H9 (cell line): ENCODE data around the gene LY6G5B. TPM values are rescaled to one million over a fixed set of nuclear protein-coding genes. Genes with fewer than 3 reads are reported as not detected.

Experiments
- DNase-seq: peaks from one replicate; pipeline ENCODE4 v3.0.0-alpha.2; 2017
- H2AFZ ChIP-seq: one replicate; pipeline ENCODE4 v1.6.1; 2013; ENCODE audit warnings: mild to moderate bottlenecking, low read length, control low read depth, moderate library complexity
- H2AK5ac ChIP-seq: 2 replicates; pipeline ENCODE4 v1.6.1; 2013; ENCODE audit warnings: low read length, control low read depth, mixed read lengths; ENCODE audit not compliant: insufficient read length
- H2BK120ac ChIP-seq: one replicate; pipeline ENCODE4 v1.6.1; 2013; ENCODE audit warnings: low read depth, mild to moderate bottlenecking, low read length, control low read depth, inconsistent platforms; ENCODE audit not compliant: poor library complexity, severe bottlenecking
- H2BK12ac ChIP-seq: 2 replicates; pipeline ENCODE4 v1.6.1; 2013; ENCODE audit warnings: low read length, control low read depth, mixed read lengths, low read depth; ENCODE audit not compliant: insufficient read length
- H2BK15ac ChIP-seq: 2 replicates; pipeline ENCODE4 v1.6.1; 2013; ENCODE audit warnings: low read depth, low read length, control low read depth
- H2BK20ac ChIP-seq: one replicate; pipeline ENCODE4 v1.6.1; 2013; ENCODE audit warnings: low read depth, mild to moderate bottlenecking, low read length, control low read depth, inconsistent platforms; ENCODE audit not compliant: poor library complexity, severe bottlenecking
- H2BK5ac ChIP-seq: 2 replicates; pipeline ENCODE4 v1.6.1; 2013; ENCODE audit warnings: low read length, control low read depth, mixed read lengths; ENCODE audit not compliant: insufficient read length
- H3K14ac ChIP-seq: 2 replicates; pipeline ENCODE4 v1.6.1; 2013; ENCODE audit warnings: low read length, control low read depth; ENCODE audit not compliant: insufficient read depth
- H3K18ac ChIP-seq: 2 replicates; pipeline ENCODE4 v1.6.1; 2013; ENCODE audit warnings: low read depth, mild to moderate bottlenecking, mixed read lengths, low read length, control low read depth; ENCODE audit not compliant: insufficient read length
- H3K23ac ChIP-seq: 2 replicates; pipeline ENCODE4 v1.6.1; 2013; ENCODE audit warnings: low read length, control low read depth, mixed read lengths, low read depth; ENCODE audit not compliant: insufficient read length
- H3K23me2 ChIP-seq: 2 replicates; pipeline ENCODE4 v1.6.1; 2013; ENCODE audit warnings: low read depth, mild to moderate bottlenecking, mixed read lengths, low read length, control low read depth; ENCODE audit not compliant: insufficient read length, poor library complexity, severe bottlenecking
- H3K27ac ChIP-seq: 2 replicates; pipeline ENCODE4 v1.5.1; 2013; ENCODE audit warnings: low read length, control low read depth, mixed read lengths, low read depth; ENCODE audit not compliant: insufficient read length
- H3K27me3 ChIP-seq: 2 replicates; pipeline ENCODE4 v1.6.1; 2013; ENCODE audit warnings: low read length, control low read depth, inconsistent platforms; ENCODE audit not compliant: insufficient read depth
- H3K4ac ChIP-seq: 2 replicates; pipeline ENCODE4 v1.6.1; 2013; ENCODE audit warnings: low read depth, mild to moderate bottlenecking, control low read depth, inconsistent platforms, low read length, moderate library complexity
- H3K4me1 ChIP-seq: 2 replicates; pipeline ENCODE4 v1.6.1; 2013; ENCODE audit warnings: low read length, control low read depth, inconsistent platforms; ENCODE audit not compliant: insufficient read depth
- H3K4me2 ChIP-seq: 2 replicates; pipeline ENCODE4 v1.6.1; 2013; ENCODE audit warnings: low read length, control low read depth, mixed read lengths; ENCODE audit not compliant: insufficient read length, insufficient read depth
- H3K56ac ChIP-seq: 2 replicates; pipeline ENCODE4 v1.6.1; 2013; ENCODE audit warnings: low read depth, mild to moderate bottlenecking, mixed read lengths, low read length, control low read depth; ENCODE audit not compliant: insufficient read length
- H3K79me1 ChIP-seq: 2 replicates; pipeline ENCODE4 v1.6.1; 2013; ENCODE audit warnings: low read depth, mild to moderate bottlenecking, moderate library complexity, low read length, control low read depth, inconsistent platforms; ENCODE audit not compliant: insufficient read depth, poor library complexity, severe bottlenecking
- H3K79me2 ChIP-seq: 2 replicates; pipeline ENCODE4 v1.6.1; 2013; ENCODE audit warnings: low read length, control low read depth, inconsistent platforms; ENCODE audit not compliant: insufficient read depth
- H3K9ac ChIP-seq: 2 replicates; pipeline ENCODE4 v1.6.1; 2013; ENCODE audit warnings: low read length, control low read depth, mixed read lengths; ENCODE audit not compliant: insufficient read length; ENCODE audit errors: extremely low read depth
- H3K9me3 ChIP-seq: one replicate; pipeline ENCODE4 v1.6.1; 2013; ENCODE audit warnings: low read depth, low read length, inconsistent platforms; ENCODE audit not compliant: control insufficient read depth
- H3T11ph ChIP-seq: one replicate; pipeline ENCODE4 v1.6.1; 2013; ENCODE audit warnings: mild to moderate bottlenecking, low read length, control low read depth, inconsistent platforms
- H4K20me1 ChIP-seq: one replicate; pipeline ENCODE4 v1.6.1; 2013; ENCODE audit not compliant: control insufficient read depth, insufficient read length, insufficient read depth
- H4K5ac ChIP-seq: 2 replicates; pipeline ENCODE4 v1.6.1; 2013; ENCODE audit warnings: low read depth, mild to moderate bottlenecking, mixed read lengths, low read length, control low read depth; ENCODE audit not compliant: insufficient read length
- H4K8ac ChIP-seq: replicated peaks from 2 replicates; pipeline ENCODE4 v1.6.1; 2013; ENCODE audit warnings: low read length, control low read depth, mixed read lengths, low read depth; ENCODE audit not compliant: insufficient read length
- H4K91ac ChIP-seq: 2 replicates; pipeline ENCODE4 v1.6.1; 2013; ENCODE audit warnings: low read depth, mild to moderate bottlenecking, moderate library complexity, mixed read lengths, low read length, control low read depth; ENCODE audit not compliant: insufficient read length
- H3K27ac Mint-ChIP-seq, 3 experiments: 2 replicates in 2 of 3; 3 replicates in 1 of 3; pipeline ENCODE4 v1.8.0; 2020 to 2021; ENCODE audit warnings: mixed read lengths in 3 of 3, mild to moderate bottlenecking in 1 of 3, moderate library complexity in 1 of 3
- H3K27me3 Mint-ChIP-seq: 2 replicates; pipeline ENCODE4 v1.8.0; 2021; ENCODE audit warnings: low read depth, mild to moderate bottlenecking, moderate library complexity, mixed read lengths
- H3K36me3 Mint-ChIP-seq, 3 experiments: 2 replicates in 2 of 3; 3 replicates in 1 of 3; pipeline ENCODE4 v1.8.0; 2020 to 2021; ENCODE audit warnings: low read depth in 3 of 3, mixed read lengths in 3 of 3; ENCODE audit not compliant: insufficient read depth in 1 of 3
- H3K4me1 Mint-ChIP-seq, 2 experiments: 2 replicates each; pipeline ENCODE4 v1.8.0; 2020; ENCODE audit warnings: mixed read lengths in 2 of 2
- H3K4me3 Mint-ChIP-seq, 2 experiments: 2 replicates in 1 of 2; 3 replicates in 1 of 2; pipeline ENCODE4 v1.8.0; 2020 to 2021; ENCODE audit warnings: mild to moderate bottlenecking in 2 of 2, mixed read lengths in 2 of 2, moderate library complexity in 1 of 2
- H3K9me3 Mint-ChIP-seq, 2 experiments: 2 replicates in 1 of 2; 3 replicates in 1 of 2; pipeline ENCODE4 v1.8.0; 2020; ENCODE audit warnings: mild to moderate bottlenecking in 2 of 2, mixed read lengths in 2 of 2, moderate library complexity in 1 of 2
- WGBS: extraction: QIAGEN DNeasy Blood & Tissue Kit; methylation state at CpG from one replicate; pipeline ENCODE4 v1.1.7; 2013; ENCODE audit warnings: missing lambda C conversion rate, low lambda C conversion rate, mixed read lengths; ENCODE audit not compliant: insufficient read length; ENCODE audit errors: extremely low coverage; 5-methylcytosine and 5-hydroxymethylcytosine counted together
- total RNA-seq: library from RNA; stranded (reverse); gene quantifications from 2 replicates; pipeline ENCODE4 v1.2.1, GENCODE V29; 2021
- TF ChIP-seq, protein P1 (sequence below): fragments of 200-600 bp; sonication (generic); conservative IDR thresholded peaks from 3 replicates; pipeline ENCODE4 v1.8.0; 2021; ENCODE audit warnings: antibody characterized with exemption, mild to moderate bottlenecking

Gene LY6G5B
- total RNA-seq, 1 experiment from 2014 or later: 21.6 TPM

- Histone ChIP-seq H3K4me1 (peaks cover 10% of the 10 kb centered on the region; the same call in 1 of the 2 replicates), H3K9me3 (no peaks in the 10 kb centered on the region), H2AK5ac (no peak overlapping the region), H3K27me3 (no peaks in the 10 kb centered on the region), H3K4ac (no peak overlapping the region), H3K23me2 (no peaks in the 10 kb centered on the region), H2BK5ac (no peak overlapping the region), H3K14ac (no peak overlapping the region), H3K18ac (no peak overlapping the region), H4K20me1 (no peaks in the 10 kb centered on the region), H2AFZ (no peak overlapping the region), H3K23ac (no peak overlapping the region), H2BK20ac (no peak overlapping the region), H4K5ac (no peak overlapping the region), H2BK120ac (no peak overlapping the region), H3T11ph (no peak overlapping the region), H2BK12ac (no peak overlapping the region), H4K91ac (no peak overlapping the region), H3K9ac (no peak overlapping the region), H2BK15ac (no peak overlapping the region), H3K79me1 (no peaks in the 10 kb centered on the region), H4K8ac (no peak overlapping the region), H3K4me2 (no peak overlapping the region), H3K79me2 (no peaks in the 10 kb centered on the region), H3K27ac (no peak overlapping the region), H3K56ac (no peak overlapping the region)
- TF ChIP-seq, protein P1, sequence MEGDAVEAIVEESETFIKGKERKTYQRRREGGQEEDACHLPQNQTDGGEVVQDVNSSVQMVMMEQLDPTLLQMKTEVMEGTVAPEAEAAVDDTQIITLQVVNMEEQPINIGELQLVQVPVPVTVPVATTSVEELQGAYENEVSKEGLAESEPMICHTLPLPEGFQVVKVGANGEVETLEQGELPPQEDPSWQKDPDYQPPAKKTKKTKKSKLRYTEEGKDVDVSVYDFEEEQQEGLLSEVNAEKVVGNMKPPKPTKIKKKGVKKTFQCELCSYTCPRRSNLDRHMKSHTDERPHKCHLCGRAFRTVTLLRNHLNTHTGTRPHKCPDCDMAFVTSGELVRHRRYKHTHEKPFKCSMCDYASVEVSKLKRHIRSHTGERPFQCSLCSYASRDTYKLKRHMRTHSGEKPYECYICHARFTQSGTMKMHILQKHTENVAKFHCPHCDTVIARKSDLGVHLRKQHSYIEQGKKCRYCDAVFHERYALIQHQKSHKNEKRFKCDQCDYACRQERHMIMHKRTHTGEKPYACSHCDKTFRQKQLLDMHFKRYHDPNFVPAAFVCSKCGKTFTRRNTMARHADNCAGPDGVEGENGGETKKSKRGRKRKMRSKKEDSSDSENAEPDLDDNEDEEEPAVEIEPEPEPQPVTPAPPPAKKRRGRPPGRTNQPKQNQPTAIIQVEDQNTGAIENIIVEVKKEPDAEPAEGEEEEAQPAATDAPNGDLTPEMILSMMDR: no peak
- no peaks in the 10 kb centered on the region for H3K36me3 Mint-ChIP-seq
- peak overlapping the region in 1 of 2 experiments; percentile 13; a peak in 2 of 5 replicates for H3K4me3 Mint-ChIP-seq
- no CpG with 5 or more reads among the region's 6 CpGs for WGBS
- DNase-seq: no peak
- H3K27ac Mint-ChIP-seq: peak overlapping the region in 2 of 3 experiments; percentile 87 to 90; a peak in 3 of 7 replicates
- H3K4me1 Mint-ChIP-seq: peaks cover 27 to 38% of the 10 kb centered on the region in 2 experiments
- no peaks in the 10 kb centered on the region for H3K9me3 Mint-ChIP-seq
- H3K27me3 Mint-ChIP-seq: no peaks in the 10 kb centered on the region
Measured at GRCh38 chr6:31719001-31719400, 49.2 kb downstream of the LY6G5B start.
